Sigmoid colon (tissue), 4 donors: Measurements from ENCODE around the gene GPATCH8.

Source experiments
- POLR2A ChIP-seq, 2 donors: fragments of 450-650 bp; IDR thresholded peaks; one replicate each; pipeline ENCODE4 v1.6.1; 2016; ENCODE audit warnings: antibody characterized with exemption in 2 of 2, mild to moderate bottlenecking in 2 of 2, moderate library complexity in 2 of 2
- POLR2AphosphoS5 ChIP-seq, 4 donors: sonication (generic); formaldehyde crosslinking; IDR thresholded peaks; one replicate each; pipeline ENCODE4 v1.6.1; 2017; ENCODE audit warnings: antibody characterized with exemption in 4 of 4
- TF ChIP-seq, protein P1 (sequence below), 4 experiments: fragments of 450-650 bp in 3 of 4; fragments of 200-600 bp in 1 of 4; IDR thresholded peaks; one replicate each; pipeline ENCODE4 v1.5.1; 2016 to 2019; ENCODE audit warnings: antibody characterized with exemption in 4 of 4, mild to moderate bottlenecking in 3 of 4, moderate library complexity in 2 of 4

DNA sequence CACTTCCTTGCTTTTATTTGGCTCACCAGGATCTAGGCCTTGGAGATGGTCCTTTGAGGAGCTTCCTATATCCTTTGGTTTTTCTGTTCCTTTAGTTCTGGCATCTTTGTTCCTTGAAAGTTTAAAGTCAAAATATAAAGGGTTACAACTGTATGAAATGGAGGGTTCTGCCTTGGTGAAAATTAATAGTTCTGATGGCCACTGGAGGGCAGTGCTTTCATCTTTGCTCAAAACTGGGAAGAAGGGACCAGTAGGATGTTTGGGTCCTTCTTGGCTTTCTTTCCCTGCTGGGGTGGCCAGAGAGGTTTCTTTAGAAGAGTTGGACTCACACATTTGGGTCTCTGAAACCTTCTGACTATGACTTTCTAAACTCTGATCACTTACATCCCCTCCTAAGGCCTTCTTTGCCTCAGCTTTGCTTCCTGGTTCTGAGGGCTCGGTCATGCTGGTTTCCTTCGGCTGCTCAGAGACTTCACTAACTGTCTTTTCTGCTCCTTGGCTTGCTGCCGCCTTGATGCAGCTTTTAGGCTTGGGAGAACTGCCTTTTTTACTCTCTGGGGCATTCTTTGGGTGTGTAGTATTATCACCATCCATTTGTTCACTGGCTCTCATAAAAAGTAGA lies 102.9 kb downstream of the GPATCH8 start:
- TF ChIP-seq, protein P1, sequence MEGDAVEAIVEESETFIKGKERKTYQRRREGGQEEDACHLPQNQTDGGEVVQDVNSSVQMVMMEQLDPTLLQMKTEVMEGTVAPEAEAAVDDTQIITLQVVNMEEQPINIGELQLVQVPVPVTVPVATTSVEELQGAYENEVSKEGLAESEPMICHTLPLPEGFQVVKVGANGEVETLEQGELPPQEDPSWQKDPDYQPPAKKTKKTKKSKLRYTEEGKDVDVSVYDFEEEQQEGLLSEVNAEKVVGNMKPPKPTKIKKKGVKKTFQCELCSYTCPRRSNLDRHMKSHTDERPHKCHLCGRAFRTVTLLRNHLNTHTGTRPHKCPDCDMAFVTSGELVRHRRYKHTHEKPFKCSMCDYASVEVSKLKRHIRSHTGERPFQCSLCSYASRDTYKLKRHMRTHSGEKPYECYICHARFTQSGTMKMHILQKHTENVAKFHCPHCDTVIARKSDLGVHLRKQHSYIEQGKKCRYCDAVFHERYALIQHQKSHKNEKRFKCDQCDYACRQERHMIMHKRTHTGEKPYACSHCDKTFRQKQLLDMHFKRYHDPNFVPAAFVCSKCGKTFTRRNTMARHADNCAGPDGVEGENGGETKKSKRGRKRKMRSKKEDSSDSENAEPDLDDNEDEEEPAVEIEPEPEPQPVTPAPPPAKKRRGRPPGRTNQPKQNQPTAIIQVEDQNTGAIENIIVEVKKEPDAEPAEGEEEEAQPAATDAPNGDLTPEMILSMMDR (IDR thresholded peaks at IDR 0.05), result peak in 2 of 4 experiments; percentile 10 to 28
- no peak for TF ChIP-seq POLR2A (IDR thresholded peaks at IDR 0.05)
- TF ChIP-seq POLR2AphosphoS5 (IDR thresholded peaks at IDR 0.05), result no peak
